ENCODE results near the gene NSUN2. TPM values are rescaled to one million over a fixed set of nuclear protein-coding genes. Genes with fewer than 3 reads are reported as not detected.

Gene NSUN2
- polyA plus RNA-seq, 2 of the 4 experiments (the other 2 are of a cell fraction), result 95.7 to 101 TPM

DNA sequence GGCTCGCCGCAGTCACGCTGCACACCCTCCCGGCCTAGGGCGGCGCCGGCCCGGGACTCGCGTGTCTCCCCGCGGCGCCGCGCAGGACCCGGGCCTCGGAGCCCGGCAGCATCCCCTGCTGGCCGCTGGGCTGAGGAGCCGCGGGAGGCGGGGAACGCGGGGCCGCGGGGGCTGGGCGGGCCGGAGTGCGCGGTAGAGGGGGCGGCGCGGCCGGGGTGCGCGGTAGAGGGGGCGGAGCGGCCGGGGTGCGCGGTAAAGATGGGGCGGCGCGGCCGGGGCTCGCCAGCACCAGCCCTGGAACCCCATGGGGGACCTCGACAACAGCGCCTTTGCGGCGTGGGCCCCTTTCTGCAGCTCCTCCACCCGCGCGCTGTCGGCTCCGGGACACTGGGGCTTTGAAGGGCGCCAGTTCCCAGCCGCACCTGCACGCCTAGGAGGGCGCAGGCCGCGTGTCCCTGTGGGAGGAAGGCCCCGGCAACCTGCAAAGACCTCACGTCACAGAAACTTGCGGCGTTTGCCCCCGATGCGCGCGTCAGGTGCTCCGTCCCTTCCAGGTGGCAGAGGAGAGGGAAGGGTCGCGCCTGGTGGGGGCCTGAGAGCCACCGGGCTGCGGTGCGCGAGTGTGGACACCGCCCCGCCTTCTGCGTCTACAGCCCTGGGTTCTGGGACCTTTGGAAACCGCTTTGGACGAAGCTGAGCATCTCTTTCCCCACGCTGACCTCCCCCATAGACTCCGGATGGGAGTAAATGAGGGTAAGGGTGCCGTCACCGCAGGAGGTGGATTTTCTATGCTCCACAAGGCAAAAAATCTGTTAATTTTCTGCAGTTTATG is 49.6 kb downstream of the NSUN2 start:
- DNase-seq (ENCODE audit: low read depth in 1 of 2, low spot score in 1 of 2), result peak in 1 of 2 experiments; percentile 44

DNA sequence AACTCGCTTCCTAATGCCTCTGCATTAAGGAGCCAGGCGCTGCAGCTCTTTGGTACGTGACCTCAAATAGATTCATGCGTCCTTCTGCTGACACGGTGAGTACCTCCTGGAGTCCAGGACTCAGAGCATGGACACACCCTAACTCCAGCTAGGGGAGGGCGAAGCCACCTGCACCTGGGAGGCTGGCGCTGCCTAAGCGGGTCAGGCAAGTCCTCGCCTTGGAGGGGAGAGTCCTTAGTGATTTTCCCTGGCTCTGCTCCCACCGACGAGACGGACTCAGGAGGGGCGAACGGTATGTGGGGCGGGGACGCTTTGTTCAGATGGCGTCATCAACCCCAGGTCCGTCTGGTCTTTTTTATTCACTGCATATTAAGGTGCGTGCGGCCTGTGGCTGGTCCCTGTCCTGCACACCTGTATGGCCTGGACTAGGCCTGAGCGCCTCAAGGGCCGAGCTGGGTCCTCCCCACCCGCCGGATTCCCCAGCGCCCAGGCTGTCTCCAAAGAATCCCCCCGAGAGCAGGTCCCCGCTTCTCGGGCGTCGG is 50.3 kb downstream of the NSUN2 start:
- peak; percentile 12 to 55; a peak in 4 of 6 replicates for ATAC-seq
- Histone ChIP-seq H3K9me3 (no peaks in the 10 kb centered on the region), H3K4me2 (peak overlapping the region; percentile 87), H3K4me1 (no peaks in the 10 kb centered on the region), H3K4me3 (peak overlapping the region; percentile 42), H3K27ac (peak overlapping the region; percentile 27 to 73; a peak in 4 of 6 replicates)
- TF ChIP-seq ZNF302 (CRISPR knock-in tag; IDR thresholded peaks at IDR 0.05) (no peak), EHF (CRISPR knock-in tag; IDR thresholded peaks at IDR 0.05) (no peak), ZSCAN20 (CRISPR knock-in tag; IDR thresholded peaks at IDR 0.05) (no peak), HOXA7 (CRISPR knock-in tag; IDR thresholded peaks at IDR 0.05) (no peak), RARB (CRISPR knock-in tag; IDR thresholded peaks at IDR 0.05) (no peak), SMC3 (IDR thresholded peaks at IDR 0.05) (no peak), CEBPB (IDR thresholded peaks at IDR 0.05) (no peak), CBX2 (IDR thresholded peaks at IDR 0.05; ENCODE audit: borderline replicate concordance, low read depth) (no peak), HOXB13 (CRISPR knock-in tag; IDR thresholded peaks at IDR 0.05; ENCODE audit: low read depth) (no peak), MAFK (IDR thresholded peaks at IDR 0.05; ENCODE audit: partially characterized antibody) (no peak), POLR2A (IDR thresholded peaks at IDR 0.05; ENCODE audit: low read length) (no peak), KDM1A (IDR thresholded peaks at IDR 0.05; ENCODE audit: low read depth) (no peak), MAZ (IDR thresholded peaks at IDR 0.05; ENCODE audit: borderline replicate concordance, low read depth, low read length) (no peak), POLR2AphosphoS2 (conservative IDR thresholded peaks at IDR 0.05; ENCODE audit: low read length) (no peak), BHLHE40 (IDR thresholded peaks at IDR 0.05; ENCODE audit: low read depth, low read length) (no peak), EHMT2 (IDR thresholded peaks at IDR 0.05; ENCODE audit: low read depth) (no peak), GATA3 (IDR thresholded peaks at IDR 0.05; ENCODE audit: borderline replicate concordance) (no peak), JUN (IDR thresholded peaks at IDR 0.05) (no peak)
- TF ChIP-seq, protein P1, sequence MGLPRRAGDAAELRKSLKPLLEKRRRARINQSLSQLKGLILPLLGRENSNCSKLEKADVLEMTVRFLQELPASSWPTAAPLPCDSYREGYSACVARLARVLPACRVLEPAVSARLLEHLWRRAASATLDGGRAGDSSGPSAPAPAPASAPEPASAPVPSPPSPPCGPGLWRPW (IDR thresholded peaks at IDR 0.05), result no peak
- TF ChIP-seq, protein P2, sequence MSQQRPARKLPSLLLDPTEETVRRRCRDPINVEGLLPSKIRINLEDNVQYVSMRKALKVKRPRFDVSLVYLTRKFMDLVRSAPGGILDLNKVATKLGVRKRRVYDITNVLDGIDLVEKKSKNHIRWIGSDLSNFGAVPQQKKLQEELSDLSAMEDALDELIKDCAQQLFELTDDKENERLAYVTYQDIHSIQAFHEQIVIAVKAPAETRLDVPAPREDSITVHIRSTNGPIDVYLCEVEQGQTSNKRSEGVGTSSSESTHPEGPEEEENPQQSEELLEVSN (IDR thresholded peaks at IDR 0.05; ENCODE audit: borderline replicate concordance, low read depth), result no peak
- DNase-seq (ENCODE audit: low read depth in 1 of 2, low spot score in 1 of 2), result no peak
- WGBS (ENCODE audit: missing lambda C conversion rate), result 77% methylated on average over 30 of the region's 30 CpGs
- no peak for FAIRE-seq
- ChIA-PET CTCF (interaction anchor here (0.6 to 1.4 kb wide), 4 partner anchors 11 to 1058 kb away, joined by 3 read pairs; no protein-coding TSS in a partner anchor), POLR2A (no interaction called here)

More for the DNA sequence above, 49.6 kb downstream of the NSUN2 start:
- no peaks in the 10 kb centered on the region for H3K9me3 ChIP-seq
- no peak for FAIRE-seq
- WGBS (ENCODE audit: missing lambda C conversion rate), result 52% methylated on average over 27 of the region's 85 CpGs
- ATAC-seq, result peak; percentile 75 to 86
- H3K4me2 ChIP-seq, result peak overlapping the region; percentile 87
- POLR2A ChIA-PET, result no interaction called here
- CTCF ChIA-PET, result interaction anchor here (0.6 to 2.7 kb wide), 4 partner anchors 8 to 196 kb away, joined by 3 to 10 read pairs (median 3); no protein-coding TSS in a partner anchor
- H3K4me3 ChIP-seq, result peak overlapping the region; percentile 42
- no peaks in the 10 kb centered on the region for H3K4me1 ChIP-seq
- H3K27ac ChIP-seq, result peak overlapping the region; percentile 27 to 73; a peak in 4 of 6 replicates
- peak in 1 of 2 experiments; percentile 40; a peak in 3 of 5 replicates for TF ChIP-seq RAD21 (conservative IDR thresholded peaks at IDR 0.05 in 1 of 2, IDR thresholded peaks at IDR 0.05 in 1 of 2)
- TF ChIP-seq, protein P3, sequence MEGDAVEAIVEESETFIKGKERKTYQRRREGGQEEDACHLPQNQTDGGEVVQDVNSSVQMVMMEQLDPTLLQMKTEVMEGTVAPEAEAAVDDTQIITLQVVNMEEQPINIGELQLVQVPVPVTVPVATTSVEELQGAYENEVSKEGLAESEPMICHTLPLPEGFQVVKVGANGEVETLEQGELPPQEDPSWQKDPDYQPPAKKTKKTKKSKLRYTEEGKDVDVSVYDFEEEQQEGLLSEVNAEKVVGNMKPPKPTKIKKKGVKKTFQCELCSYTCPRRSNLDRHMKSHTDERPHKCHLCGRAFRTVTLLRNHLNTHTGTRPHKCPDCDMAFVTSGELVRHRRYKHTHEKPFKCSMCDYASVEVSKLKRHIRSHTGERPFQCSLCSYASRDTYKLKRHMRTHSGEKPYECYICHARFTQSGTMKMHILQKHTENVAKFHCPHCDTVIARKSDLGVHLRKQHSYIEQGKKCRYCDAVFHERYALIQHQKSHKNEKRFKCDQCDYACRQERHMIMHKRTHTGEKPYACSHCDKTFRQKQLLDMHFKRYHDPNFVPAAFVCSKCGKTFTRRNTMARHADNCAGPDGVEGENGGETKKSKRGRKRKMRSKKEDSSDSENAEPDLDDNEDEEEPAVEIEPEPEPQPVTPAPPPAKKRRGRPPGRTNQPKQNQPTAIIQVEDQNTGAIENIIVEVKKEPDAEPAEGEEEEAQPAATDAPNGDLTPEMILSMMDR (IDR thresholded peaks at IDR 0.05), result peak; percentile 38; the same call in 2 of the 3 replicates
- peak; percentile 34; the same call in 1 of the 3 replicates for TF ChIP-seq SMC3 (IDR thresholded peaks at IDR 0.05)
- TF ChIP-seq, protein P2 (IDR thresholded peaks at IDR 0.05; ENCODE audit: borderline replicate concordance, low read depth), result no peak
- TF ChIP-seq HOXA7 (CRISPR knock-in tag; IDR thresholded peaks at IDR 0.05), result no peak
- TF ChIP-seq CBX8 (IDR thresholded peaks at IDR 0.05), result no peak
